DMS53 treated with DMSO at 0.1 percent for 48 hours (cell line): ENCODE measurements around the gene SLC22A2.
"Not testable (repeated sequence)": the region's sequence is repeated elsewhere in the genome, so short reads cannot be mapped to it uniquely, and the experiment has no call there.

Experiments used
- DNase-seq: peaks from one replicate; lab custom pipeline; 2025; ENCODE audit not compliant: unreplicated experiment; lab: John Stamatoyannopoulos, UW

Gene SLC22A2

GRCh38 chr6:160252073-160252813 lies 6.4 kb downstream of the SLC22A2 start:
- DNase-seq, result no peak

GRCh38 chr6:160249671-160250070 lies 8.9 kb downstream of the SLC22A2 start:
- no peak for DNase-seq

- no peak for DNase-seq
These were observed 10.1 kb downstream of the SLC22A2 start for GRCh38 chr6:160248538-160248937.

GRCh38 chr6:160247457-160247883 lies 11.2 kb downstream of the SLC22A2 start:
- no peak for DNase-seq

GRCh38 chr6:160240691-160241084 lies 17.9 kb downstream of the SLC22A2 start:
- DNase-seq, result no peak

GRCh38 chr6:160239929-160240690 lies 18.5 kb downstream of the SLC22A2 start:
- no peak for DNase-seq

- DNase-seq, result no peak
These were observed 19.6 kb downstream of the SLC22A2 start for GRCh38 chr6:160238761-160239751.

GRCh38 chr6:160238278-160238711 lies 20.3 kb downstream of the SLC22A2 start:
- DNase-seq, result no peak

- not testable (repeated sequence) for DNase-seq
These were observed 20.9 kb downstream of the SLC22A2 start for GRCh38 chr6:160237597-160238275.

- DNase-seq, result not testable (repeated sequence)
These were observed 22.3 kb downstream of the SLC22A2 start for GRCh38 chr6:160236235-160236872.

- DNase-seq, result not testable (repeated sequence)
These were observed 24.5 kb downstream of the SLC22A2 start for GRCh38 chr6:160233950-160234640.

GRCh38 chr6:160227769-160228161 lies 30.9 kb downstream of the SLC22A2 start:
- no peak for DNase-seq

- no peak for DNase-seq
These were observed 31.4 kb downstream of the SLC22A2 start for GRCh38 chr6:160227038-160227768.

GRCh38 chr6:160226118-160226591 lies 32.5 kb downstream of the SLC22A2 start:
- no peak for DNase-seq

- no peak for DNase-seq
These were observed 33.9 kb downstream of the SLC22A2 start for GRCh38 chr6:160224639-160225237.

- no peak for DNase-seq
These were observed 36.1 kb downstream of the SLC22A2 start for GRCh38 chr6:160222491-160222890.

- DNase-seq, result no peak
These were observed 36.7 kb downstream of the SLC22A2 start for GRCh38 chr6:160221918-160222317.

GRCh38 chr6:160221423-160221822 lies 37.2 kb downstream of the SLC22A2 start:
- peak; percentile 50 for DNase-seq
